Osteocyte (in vitro differentiated cells): ENCODE measurements around the gene GDF9. TPM values are rescaled to one million over a fixed set of nuclear protein-coding genes. Genes with fewer than 3 reads are reported as not detected.

ENCODE experiments used
- DNase-seq: peaks from one replicate; pipeline ENCODE4 v3.0.0; 2021; ENCODE audit warnings: mixed read lengths; ENCODE audit not compliant: unreplicated experiment; ENCODE audit errors: extremely low spot score
- H3K27ac Mint-ChIP-seq: one replicate; pipeline ENCODE4 v1.8.0; 2021; ENCODE audit warnings: mild to moderate bottlenecking, mixed read lengths; ENCODE audit not compliant: unreplicated experiment
- H3K27me3 Mint-ChIP-seq: one replicate; pipeline ENCODE4 v1.8.0; 2021; ENCODE audit warnings: mixed read lengths; ENCODE audit not compliant: unreplicated experiment
- H3K36me3 Mint-ChIP-seq: one replicate; pipeline ENCODE4 v1.8.0; 2021; ENCODE audit warnings: mixed read lengths; ENCODE audit not compliant: unreplicated experiment
- H3K4me1 Mint-ChIP-seq: one replicate; pipeline ENCODE4 v1.8.0; 2021; ENCODE audit warnings: mixed read lengths; ENCODE audit not compliant: unreplicated experiment
- H3K4me3 Mint-ChIP-seq: one replicate; pipeline ENCODE4 v1.8.0; 2021; ENCODE audit warnings: mild to moderate bottlenecking, moderate library complexity, mixed read lengths; ENCODE audit not compliant: unreplicated experiment
- H3K9me3 Mint-ChIP-seq: one replicate; pipeline ENCODE4 v1.8.0; 2021; ENCODE audit warnings: mixed read lengths; ENCODE audit not compliant: unreplicated experiment
- CTCF ChIP-seq: fragments of 200-600 bp; sonication (generic); IDR thresholded peaks from 2 replicates; pipeline ENCODE4 v1.5.0; 2021; ENCODE audit warnings: antibody characterized with exemption, mild to moderate bottlenecking, moderate library complexity
- total RNA-seq: library from RNA; stranded (reverse); gene quantifications from 2 replicates; pipeline ENCODE4 v1.2.1, GENCODE V29; 2021

Gene GDF9
- total RNA-seq, 1 donor from 2014 or later: 0.30 TPM

- Mint-ChIP-seq H3K4me1 (peaks cover 11% of the 10 kb centered on the region), H3K36me3 (no peaks in the 10 kb centered on the region), H3K4me3 (no peak overlapping the region), H3K9me3 (no peaks in the 10 kb centered on the region), H3K27me3 (no peaks in the 10 kb centered on the region), H3K27ac (no peak overlapping the region)
- TF ChIP-seq CTCF: no peak
- no peak for DNase-seq
Observed at GRCh38 chr5:132838516-132839282, 27.6 kb downstream of the GDF9 start.

- no peak for TF ChIP-seq CTCF
- DNase-seq: no peak
- no peaks in the 10 kb centered on the region for H3K9me3 Mint-ChIP-seq
- H3K4me3 Mint-ChIP-seq: no peak overlapping the region
- peaks cover 11% of the 10 kb centered on the region for H3K4me1 Mint-ChIP-seq
- no peaks in the 10 kb centered on the region for H3K27me3 Mint-ChIP-seq
- H3K27ac Mint-ChIP-seq: no peak overlapping the region
- H3K36me3 Mint-ChIP-seq: no peaks in the 10 kb centered on the region
Observed at GRCh38 chr5:132837868-132838267, 28.4 kb downstream of the GDF9 start.

DNA sequence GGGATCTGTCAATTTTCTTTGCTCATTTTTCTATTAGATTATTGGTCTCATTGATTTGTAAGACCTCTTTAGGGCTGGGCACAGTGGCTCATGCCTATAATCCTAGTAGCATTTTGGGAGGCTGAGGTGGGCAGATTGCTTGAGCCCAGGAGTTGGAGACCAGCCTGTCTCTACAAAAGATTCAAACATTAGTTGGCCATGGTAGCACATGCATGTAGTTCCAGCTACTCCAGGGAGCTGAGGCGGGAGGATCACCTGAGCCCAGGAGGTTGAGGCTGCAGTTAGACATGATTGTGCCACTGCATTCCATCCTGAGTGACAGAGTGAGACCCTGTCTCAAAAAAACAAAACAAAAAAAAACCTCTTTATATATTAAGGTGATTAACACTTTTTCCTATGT, 29.4 kb downstream of the GDF9 start:
- TF ChIP-seq CTCF: no peak
- H3K27ac Mint-ChIP-seq: no peak overlapping the region
- no peaks in the 10 kb centered on the region for H3K36me3 Mint-ChIP-seq
- DNase-seq: no peak
- H3K4me3 Mint-ChIP-seq: no peak overlapping the region
- peaks cover 11% of the 10 kb centered on the region for H3K4me1 Mint-ChIP-seq
- H3K9me3 Mint-ChIP-seq: no peaks in the 10 kb centered on the region
- H3K27me3 Mint-ChIP-seq: no peaks in the 10 kb centered on the region

- no peak for DNase-seq
- H3K4me3 Mint-ChIP-seq: no peak overlapping the region
- TF ChIP-seq CTCF: no peak
- no peaks in the 10 kb centered on the region for H3K36me3 Mint-ChIP-seq
- no peak overlapping the region for H3K27ac Mint-ChIP-seq
- H3K9me3 Mint-ChIP-seq: no peaks in the 10 kb centered on the region
- H3K27me3 Mint-ChIP-seq: no peaks in the 10 kb centered on the region
- peaks cover 13% of the 10 kb centered on the region for H3K4me1 Mint-ChIP-seq
Observed at GRCh38 chr5:132834057-132834456, 32.2 kb downstream of the GDF9 start.

GRCh38 chr5:132832612-132833011, 33.7 kb downstream of the GDF9 start:
- H3K27ac Mint-ChIP-seq: no peak overlapping the region
- H3K4me3 Mint-ChIP-seq: peak overlapping the region; percentile 8
- H3K27me3 Mint-ChIP-seq: no peaks in the 10 kb centered on the region
- DNase-seq: no peak
- no peaks in the 10 kb centered on the region for H3K36me3 Mint-ChIP-seq
- H3K4me1 Mint-ChIP-seq: peaks cover 14% of the 10 kb centered on the region
- TF ChIP-seq CTCF: no peak
- no peaks in the 10 kb centered on the region for H3K9me3 Mint-ChIP-seq
